ENCODE data around the gene CISD2.
"Not testable (repeated sequence)": the region's sequence is repeated elsewhere in the genome, so short reads cannot be mapped to it uniquely, and the experiment has no call there.

CISD2 gene

GRCh38 chr4:102901804-102902203 is 33.0 kb downstream of the CISD2 start:
- Histone ChIP-seq H3K9ac (no peak overlapping the region), H3K4me3 (IDR thresholded peaks at IDR 0.05; ENCODE audit: insufficient read depth, low read depth, low read length) (no peak overlapping the region), H4K20me1 (ENCODE audit: insufficient read depth) (no peaks in the 10 kb centered on the region), H3K27me3 (ENCODE audit: insufficient read depth, low read depth) (no peaks in the 10 kb centered on the region), H3K4me1 (ENCODE audit: low read depth, poor library complexity, severe bottlenecking) (no peaks in the 10 kb centered on the region), H3K36me3 (ENCODE audit: insufficient read depth) (no peaks in the 10 kb centered on the region), H2AFZ (ENCODE audit: low read depth) (no peak overlapping the region), H3K4me2 (no peak overlapping the region), H3K79me2 (ENCODE audit: insufficient read depth, low read depth) (no peaks in the 10 kb centered on the region), H3K27ac (no peak overlapping the region)
- TF ChIP-seq CTCF (conservative IDR thresholded peaks at IDR 0.05; ENCODE audit: low read depth, low read length), result no peak

GRCh38 chr4:102918859-102919258 is 50.1 kb downstream of the CISD2 start:
- Histone ChIP-seq H3K79me2 (ENCODE audit: insufficient read depth, low read depth) (no peaks in the 10 kb centered on the region), H3K36me3 (ENCODE audit: insufficient read depth) (no peaks in the 10 kb centered on the region), H3K4me2 (no peak overlapping the region), H2AFZ (ENCODE audit: low read depth) (no peak overlapping the region), H4K20me1 (ENCODE audit: insufficient read depth) (no peaks in the 10 kb centered on the region), H3K27me3 (ENCODE audit: insufficient read depth, low read depth) (no peaks in the 10 kb centered on the region), H3K4me3 (IDR thresholded peaks at IDR 0.05; ENCODE audit: insufficient read depth, low read depth, low read length) (no peak overlapping the region), H3K4me1 (ENCODE audit: low read depth, poor library complexity, severe bottlenecking) (no peaks in the 10 kb centered on the region), H3K27ac (no peak overlapping the region), H3K9ac (no peak overlapping the region)
- no peak for TF ChIP-seq CTCF (conservative IDR thresholded peaks at IDR 0.05; ENCODE audit: low read depth, low read length)

- H3K27ac ChIP-seq; H3K9ac ChIP-seq; H3K4me3 ChIP-seq (IDR thresholded peaks at IDR 0.05; ENCODE audit: insufficient read depth, low read depth, low read length); H3K79me2 ChIP-seq (ENCODE audit: insufficient read depth, low read depth); H4K20me1 ChIP-seq (ENCODE audit: insufficient read depth); H3K4me2 ChIP-seq; H3K27me3 ChIP-seq (ENCODE audit: insufficient read depth, low read depth); H3K4me1 ChIP-seq (ENCODE audit: low read depth, poor library complexity, severe bottlenecking); H2AFZ ChIP-seq (ENCODE audit: low read depth); H3K36me3 ChIP-seq (ENCODE audit: insufficient read depth): not testable (repeated sequence)
Measured at GRCh38 chr4:102919697-102920096, 50.9 kb downstream of the CISD2 start.

- Histone ChIP-seq H3K36me3 (ENCODE audit: insufficient read depth) (no peaks in the 10 kb centered on the region), H3K4me3 (IDR thresholded peaks at IDR 0.05; ENCODE audit: insufficient read depth, low read depth, low read length) (no peak overlapping the region)
- TF ChIP-seq CTCF (conservative IDR thresholded peaks at IDR 0.05; ENCODE audit: low read depth, low read length), result no peak
Measured at GRCh38 chr4:102935716-102936115, 66.9 kb downstream of the CISD2 start.

GRCh38 chr4:102938063-102938462 is 69.3 kb downstream of the CISD2 start:
- not testable (repeated sequence) for H3K36me3 ChIP-seq (ENCODE audit: insufficient read depth); H3K27me3 ChIP-seq (ENCODE audit: insufficient read depth, low read depth); H3K4me1 ChIP-seq (ENCODE audit: low read depth, poor library complexity, severe bottlenecking); H3K79me2 ChIP-seq (ENCODE audit: insufficient read depth, low read depth); H4K20me1 ChIP-seq (ENCODE audit: insufficient read depth); H3K4me3 ChIP-seq (IDR thresholded peaks at IDR 0.05; ENCODE audit: insufficient read depth, low read depth, low read length); H3K27ac ChIP-seq; H3K9ac ChIP-seq; H3K4me2 ChIP-seq; H2AFZ ChIP-seq (ENCODE audit: low read depth)

More at GRCh38 chr4:102935716-102936115, 66.9 kb downstream of the CISD2 start:
- no peak overlapping the region for H3K9ac ChIP-seq
- no peak overlapping the region for H3K27ac ChIP-seq
- no peaks in the 10 kb centered on the region for H3K79me2 ChIP-seq (ENCODE audit: insufficient read depth, low read depth)
- H3K27me3 ChIP-seq (ENCODE audit: insufficient read depth, low read depth), result no peaks in the 10 kb centered on the region
- H2AFZ ChIP-seq (ENCODE audit: low read depth), result no peak overlapping the region
- no peaks in the 10 kb centered on the region for H3K4me1 ChIP-seq (ENCODE audit: low read depth, poor library complexity, severe bottlenecking)
- H4K20me1 ChIP-seq (ENCODE audit: insufficient read depth), result no peaks in the 10 kb centered on the region
- H3K4me2 ChIP-seq, result no peak overlapping the region

Data from KMS-11 (cell line).